Activated CD4-positive, alpha-beta T cell treated with anti-CD3 and anti-CD28 coated beads, Interleukin-2, Interleukin-4, amounts not matched to agents 100 ng/mL and 50 ng/mL, durations not matched to agents 16 hours and 8 hours (primary cell): ENCODE data around the gene CREB1.

Experiments used
- DNase-seq: peaks from one replicate; pipeline ENCODE4 v3.0.0-alpha.2; 2020; ENCODE audit warnings: low spot score

The CREB1 gene

GRCh38 chr2:207504513-207505170 lies 25.1 kb upstream of the CREB1 start:
- no peak for DNase-seq

- DNase-seq = no peak
Observed at GRCh38 chr2:207505171-207505570, 24.6 kb upstream of the CREB1 start.

- DNase-seq = peak; percentile 66
Observed at GRCh38 chr2:207505728-207506127, 24.0 kb upstream of the CREB1 start.

GRCh38 chr2:207506426-207506825 lies 23.3 kb upstream of the CREB1 start:
- peak; percentile 28 for DNase-seq

- DNase-seq = no peak
Observed at GRCh38 chr2:207510148-207510547, 19.6 kb upstream of the CREB1 start.

GRCh38 chr2:207511851-207512250 lies 17.9 kb upstream of the CREB1 start:
- no peak for DNase-seq

- DNase-seq = no peak
Observed at GRCh38 chr2:207512356-207512755, 17.4 kb upstream of the CREB1 start.

GRCh38 chr2:207513551-207514257 lies 16.1 kb upstream of the CREB1 start:
- peak; percentile 46 for DNase-seq

GRCh38 chr2:207514451-207514850 lies 15.3 kb upstream of the CREB1 start:
- DNase-seq = no peak

GRCh38 chr2:207515671-207516070 lies 14.1 kb upstream of the CREB1 start:
- DNase-seq = peak; percentile 38

- DNase-seq = no peak
Observed at GRCh38 chr2:207516206-207516605, 13.6 kb upstream of the CREB1 start.

- DNase-seq = no peak
Observed at GRCh38 chr2:207523005-207523404, 6.8 kb upstream of the CREB1 start.

GRCh38 chr2:207525296-207525695 lies 4.5 kb upstream of the CREB1 start:
- DNase-seq = no peak

GRCh38 chr2:207528980-207529329 lies 807 bp upstream of the CREB1 start:
- DNase-seq = peak; percentile 55

- peak; percentile 50 for DNase-seq
Observed at GRCh38 chr2:207530160-207531031, 634 bp downstream of the CREB1 start.

- DNase-seq = peak; percentile 80
Observed at GRCh38 chr2:207531032-207531952, 1.5 kb downstream of the CREB1 start.

- DNase-seq = no peak
Observed at GRCh38 chr2:207532676-207533075, 2.9 kb downstream of the CREB1 start.

- no peak for DNase-seq
Observed at GRCh38 chr2:207533461-207534008, 3.8 kb downstream of the CREB1 start.

- no peak for DNase-seq
Observed at GRCh38 chr2:207534417-207534816, 4.7 kb downstream of the CREB1 start.

GRCh38 chr2:207539470-207539869 lies 9.7 kb downstream of the CREB1 start:
- no peak for DNase-seq

- DNase-seq = no peak
Observed at GRCh38 chr2:207540431-207540830, 10.7 kb downstream of the CREB1 start.
